Smooth muscle cell (in vitro differentiated cells): ENCODE results near the gene PTGES3. TPM values are rescaled to one million over a fixed set of nuclear protein-coding genes. Genes with fewer than 3 reads are reported as not detected.
A peak's percentile ranks its signal among the peaks of the same experiment; 100 is the strongest.

Source experiments
- DNase-seq: peaks from one replicate; lab custom pipeline; 2025; ENCODE audit not compliant: unreplicated experiment; lab: John Stamatoyannopoulos, UW
- H2AFZ ChIP-seq: fragments of 200-600 bp; sonication (generic); 2 replicates; pipeline ENCODE4 v1.6.0; 2016; ENCODE audit warnings: antibody characterized with exemption, low read depth, mild to moderate bottlenecking
- H3F3A ChIP-seq: fragments of 200-600 bp; sonication (generic); 2 replicates; pipeline ENCODE4 v1.6.0; 2017; ENCODE audit warnings: antibody characterized with exemption, low read depth
- H3K27ac ChIP-seq: fragments of 200-600 bp; sonication (generic); 2 replicates; pipeline ENCODE4 v1.5.1; 2016; ENCODE audit warnings: low read depth, mild to moderate bottlenecking
- H3K27me3 ChIP-seq: fragments of 200-600 bp; sonication (generic); 2 replicates; pipeline ENCODE4 v1.6.1; 2016; ENCODE audit warnings: low read depth, mild to moderate bottlenecking
- H3K36me3 ChIP-seq: fragments of 200-600 bp; sonication (generic); 2 replicates; pipeline ENCODE4 v1.5.1; 2016; ENCODE audit warnings: low read depth
- H3K4me1 ChIP-seq: fragments of 200-600 bp; sonication (generic); 2 replicates; pipeline ENCODE4 v1.5.1; 2016; ENCODE audit warnings: low read depth
- H3K4me2 ChIP-seq: fragments of 200-600 bp; sonication (generic); 2 replicates; pipeline ENCODE4 v1.6.0; 2016; ENCODE audit warnings: mild to moderate bottlenecking
- H3K4me3 ChIP-seq: fragments of 200-600 bp; sonication (generic); 2 replicates; pipeline ENCODE4 v1.5.1; 2016; ENCODE audit warnings: mild to moderate bottlenecking
- H3K79me2 ChIP-seq: fragments of 200-600 bp; sonication (generic); 2 replicates; pipeline ENCODE4 v1.6.0; 2016; ENCODE audit warnings: low read depth, mild to moderate bottlenecking
- H3K9ac ChIP-seq: fragments of 200-600 bp; sonication (generic); 2 replicates; pipeline ENCODE4 v1.6.0; 2016; ENCODE audit warnings: low read depth
- H3K9me3 ChIP-seq: fragments of 200-600 bp; sonication (generic); replicated peaks from 2 replicates; pipeline ENCODE4 v1.5.1; 2016; ENCODE audit warnings: low read depth
- H4K20me1 ChIP-seq: fragments of 200-600 bp; sonication (generic); 2 replicates; pipeline ENCODE4 v1.6.0; 2016; ENCODE audit warnings: low read depth
- WGBS: methylation state at CpG from one replicate; pipeline ENCODE4 v1.1.7; 2016; ENCODE audit warnings: low lambda C conversion rate; 5-methylcytosine and 5-hydroxymethylcytosine counted together
- polyA plus RNA-seq: library from polyadenylated mRNA; unstranded; fragments of >200 nt; fragmentation: Nextera tagmentation; extraction: Ambion mirVana; gene quantifications from 2 replicates; pipeline ENCODE4 v1.2.1, GENCODE V29; 2016
- total RNA-seq: library from RNA; depleted of rRNA; stranded (reverse); fragments of >200 nt; gene quantifications from 2 replicates; pipeline ENCODE4 v1.2.3, GENCODE V29; 2014
- TF ChIP-seq, protein P1 (sequence below): fragments of 200-600 bp; sonication (generic); IDR thresholded peaks from 2 replicates; pipeline ENCODE4 v1.5.1; 2017; ENCODE audit warnings: borderline replicate concordance, mild to moderate bottlenecking, antibody characterized with exemption; ENCODE audit not compliant: insufficient read depth, poor library complexity, severe bottlenecking

PTGES3 gene
- total and polyA plus RNA-seq, 2 experiments from 2014 or later: 128 to 160 TPM

DNA sequence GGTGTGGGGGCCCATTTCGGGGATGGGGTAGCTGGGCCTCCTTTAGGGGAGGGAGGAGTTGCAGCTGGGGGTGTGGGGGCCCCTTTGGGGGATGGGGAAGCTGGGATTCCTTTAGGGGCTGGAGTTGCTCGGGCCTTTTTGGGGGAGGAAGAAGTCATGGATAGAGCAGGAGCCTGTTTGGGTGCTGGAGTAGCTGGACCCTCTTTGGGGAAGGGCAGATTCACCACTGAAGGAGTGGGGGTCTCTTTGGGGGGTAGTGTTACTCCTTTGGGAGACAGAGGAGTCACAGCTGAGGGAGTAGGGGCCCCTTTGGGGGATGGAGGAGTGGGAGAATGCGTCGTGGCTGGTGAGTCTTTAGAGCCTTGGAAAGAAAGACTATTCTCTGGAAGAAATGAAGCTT is 30.6 kb upstream of the PTGES3 start:
- peaks cover 99% of the 10 kb centered on the region for H4K20me1 ChIP-seq
- no peaks in the 10 kb centered on the region for H3K9me3 ChIP-seq
- H3F3A ChIP-seq: peaks cover 28% of the 10 kb centered on the region

GRCh38 chr12:56718149-56718548 is 30.1 kb upstream of the PTGES3 start:
- H3K79me2 ChIP-seq: peaks cover 73% of the 10 kb centered on the region
- H3K4me3 ChIP-seq: no peak overlapping the region
- no peak overlapping the region for H3K4me2 ChIP-seq
- no peaks in the 10 kb centered on the region for H3K27me3 ChIP-seq
- H3K9me3 ChIP-seq: no peaks in the 10 kb centered on the region
- TF ChIP-seq, protein P1, sequence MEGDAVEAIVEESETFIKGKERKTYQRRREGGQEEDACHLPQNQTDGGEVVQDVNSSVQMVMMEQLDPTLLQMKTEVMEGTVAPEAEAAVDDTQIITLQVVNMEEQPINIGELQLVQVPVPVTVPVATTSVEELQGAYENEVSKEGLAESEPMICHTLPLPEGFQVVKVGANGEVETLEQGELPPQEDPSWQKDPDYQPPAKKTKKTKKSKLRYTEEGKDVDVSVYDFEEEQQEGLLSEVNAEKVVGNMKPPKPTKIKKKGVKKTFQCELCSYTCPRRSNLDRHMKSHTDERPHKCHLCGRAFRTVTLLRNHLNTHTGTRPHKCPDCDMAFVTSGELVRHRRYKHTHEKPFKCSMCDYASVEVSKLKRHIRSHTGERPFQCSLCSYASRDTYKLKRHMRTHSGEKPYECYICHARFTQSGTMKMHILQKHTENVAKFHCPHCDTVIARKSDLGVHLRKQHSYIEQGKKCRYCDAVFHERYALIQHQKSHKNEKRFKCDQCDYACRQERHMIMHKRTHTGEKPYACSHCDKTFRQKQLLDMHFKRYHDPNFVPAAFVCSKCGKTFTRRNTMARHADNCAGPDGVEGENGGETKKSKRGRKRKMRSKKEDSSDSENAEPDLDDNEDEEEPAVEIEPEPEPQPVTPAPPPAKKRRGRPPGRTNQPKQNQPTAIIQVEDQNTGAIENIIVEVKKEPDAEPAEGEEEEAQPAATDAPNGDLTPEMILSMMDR: no peak
- H3K4me1 ChIP-seq: peaks cover 37% of the 10 kb centered on the region
- H4K20me1 ChIP-seq: peaks cover 99% of the 10 kb centered on the region
- no CpG with 5 or more reads among the region's 1 CpG for WGBS
- H3K9ac ChIP-seq: no peak overlapping the region
- H3F3A ChIP-seq: peaks cover 28% of the 10 kb centered on the region
- peaks cover 3% of the 10 kb centered on the region for H3K36me3 ChIP-seq
- H2AFZ ChIP-seq: no peak overlapping the region
- H3K27ac ChIP-seq: no peak overlapping the region
- no peak for DNase-seq

More for the DNA sequence above, 30.6 kb upstream of the PTGES3 start:
- TF ChIP-seq, protein P1: no peak
- H3K4me3 ChIP-seq: no peak overlapping the region
- no peak for DNase-seq
- H3K4me2 ChIP-seq: no peak overlapping the region
- H3K27me3 ChIP-seq: no peaks in the 10 kb centered on the region
- no peak overlapping the region for H3K9ac ChIP-seq
- H3K36me3 ChIP-seq: peaks cover under 1% of the 10 kb centered on the region
- peak overlapping the region; percentile 45 for H3K27ac ChIP-seq
- no peak overlapping the region for H2AFZ ChIP-seq
- H3K4me1 ChIP-seq: peaks cover 42% of the 10 kb centered on the region
- H3K79me2 ChIP-seq: peaks cover 77% of the 10 kb centered on the region
- WGBS: 87% methylated on average over 2 of the region's 4 CpGs

DNA sequence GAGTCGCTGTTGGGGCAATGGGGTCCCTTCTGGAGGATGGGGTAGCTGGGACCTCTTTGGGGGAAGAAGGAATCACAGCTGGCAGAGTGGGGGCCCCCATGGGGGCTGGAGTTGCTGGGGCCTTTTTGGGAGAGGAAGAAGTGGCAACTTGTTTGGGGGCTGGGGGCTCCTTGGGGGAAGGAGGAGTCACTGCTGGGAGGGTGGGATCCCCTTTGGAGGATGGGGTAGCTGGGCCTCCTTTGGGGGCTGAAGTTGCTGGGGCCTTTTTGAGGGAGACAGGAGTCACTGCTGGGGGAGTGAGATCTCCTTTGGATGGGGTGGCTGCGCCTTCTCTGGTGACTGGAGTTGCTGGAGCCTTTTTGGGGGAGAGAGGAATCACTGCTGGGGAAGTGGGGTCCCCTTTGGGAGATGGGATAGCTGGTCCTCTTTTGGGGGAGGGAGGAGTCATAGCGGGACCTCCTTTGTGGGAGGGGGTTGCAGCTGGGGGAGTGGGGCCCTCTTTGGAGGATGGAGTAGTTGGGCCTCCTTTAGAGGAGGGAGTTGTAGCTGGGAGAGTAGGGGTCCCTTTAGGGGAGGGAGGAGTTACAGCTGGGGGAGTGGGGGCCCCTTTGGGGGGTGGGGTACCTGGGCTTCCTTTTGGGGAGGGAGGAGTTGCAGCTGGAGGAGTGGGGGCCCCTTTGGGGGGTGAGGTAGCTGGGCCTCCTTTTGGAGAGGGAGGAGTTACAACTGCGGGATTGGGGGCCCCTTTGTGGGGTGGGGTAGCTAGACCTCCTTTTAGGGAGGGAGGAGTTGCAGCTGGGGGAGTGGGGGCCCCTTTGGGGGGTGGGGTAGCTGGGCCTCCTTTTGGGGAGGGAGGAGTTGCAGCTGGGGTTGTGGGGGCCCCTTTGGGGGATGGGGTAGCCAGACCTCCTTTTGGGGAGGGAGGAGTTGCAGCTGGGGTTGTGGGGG is 29.1 kb upstream of the PTGES3 start:
- Histone ChIP-seq H2AFZ (no peak overlapping the region), H3K4me2 (no peak overlapping the region), H3K36me3 (peaks cover 5% of the 10 kb centered on the region), H3F3A (peaks cover 23% of the 10 kb centered on the region), H3K4me3 (no peak overlapping the region), H3K4me1 (peaks cover 27% of the 10 kb centered on the region), H3K27me3 (no peaks in the 10 kb centered on the region), H3K9me3 (no peaks in the 10 kb centered on the region), H4K20me1 (peaks cover 93% of the 10 kb centered on the region), H3K9ac (no peak overlapping the region), H3K27ac (peak overlapping the region; percentile 2), H3K79me2 (peaks cover 63% of the 10 kb centered on the region)
- DNase-seq: no peak
- TF ChIP-seq, protein P1: no peak
- 93% methylated on average over 2 of the region's 4 CpGs for WGBS
